Measurements from ENCODE around the gene LRRC4B.

- no peak for TF ChIP-seq CTCF (conservative IDR thresholded peaks at IDR 0.05; ENCODE audit: low read depth, low read length)
- TF ChIP-seq POLR2A (IDR thresholded peaks at IDR 0.05; ENCODE audit: low read depth, low read length) = no peak
- no peak for TF ChIP-seq RAD21 (IDR thresholded peaks at IDR 0.05; ENCODE audit: low read length)
- TF ChIP-seq SMC3 (IDR thresholded peaks at IDR 0.05; ENCODE audit: low read depth, low read length) = no peak
- TF ChIP-seq CEBPB (IDR thresholded peaks at IDR 0.05; ENCODE audit: low read depth, low read length) = no peak
- TF ChIP-seq CHD1 (IDR thresholded peaks at IDR 0.05; ENCODE audit: low read depth, low read length) = no peak
- no peak for TF ChIP-seq USF2 (IDR thresholded peaks at IDR 0.05; ENCODE audit: low read depth, low read length)
- TF ChIP-seq BHLHE40 (IDR thresholded peaks at IDR 0.05; ENCODE audit: low read depth, low read length) = no peak
- no peak for TF ChIP-seq MAFK (IDR thresholded peaks at IDR 0.05; ENCODE audit: low read depth, low read length)
- TF ChIP-seq RFX5 (IDR thresholded peaks at IDR 0.05; ENCODE audit: low read depth, low read length) = no peak
- TF ChIP-seq MXI1 (IDR thresholded peaks at IDR 0.05; ENCODE audit: borderline replicate concordance, low read depth, low read length) = no peak
- TF ChIP-seq NFE2L2 (IDR thresholded peaks at IDR 0.05; ENCODE audit: low read depth, low read length) = no peak
- no peak for TF ChIP-seq FOS (IDR thresholded peaks at IDR 0.05; ENCODE audit: low read depth, low read length)
These were observed 8.6 kb downstream of the LRRC4B start for GRCh38 chr19:50559636-50560035.

Measured in IMR-90 (cell line).